Subcutaneous adipose tissue (tissue), 4 donors: ENCODE measurements around the gene SLC18A3. TPM values are rescaled to one million over a fixed set of nuclear protein-coding genes. Genes with fewer than 3 reads are reported as not detected.

Source experiments
- CTCF ChIP-seq: fragments of 450-650 bp; IDR thresholded peaks from one replicate; pipeline ENCODE4 v1.5.1; 2016; ENCODE audit warnings: low read depth, mild to moderate bottlenecking, control low read depth, antibody characterized with exemption, moderate library complexity
- total RNA-seq, 4 donors: library from RNA; depleted of rRNA; stranded (reverse); fragments of >200 nt; gene quantifications; one replicate each; pipeline ENCODE4 v1.1.0, GENCODE V29; 2016

The SLC18A3 gene
- total RNA-seq, 4 donors from 2014 or later = not detected

GRCh38 chr10:49608166-49609005, 1.7 kb upstream of the SLC18A3 start:
- TF ChIP-seq CTCF = no peak

- no peak for TF ChIP-seq CTCF
These were observed 1.2 kb upstream of the SLC18A3 start for GRCh38 chr10:49609006-49609282.

- TF ChIP-seq CTCF = no peak
These were observed 612 bp upstream of the SLC18A3 start for GRCh38 chr10:49609283-49610113.

GRCh38 chr10:49610458-49611165, 502 bp downstream of the SLC18A3 start:
- no peak for TF ChIP-seq CTCF

GRCh38 chr10:49611166-49611815, 1.2 kb downstream of the SLC18A3 start:
- no peak for TF ChIP-seq CTCF

- TF ChIP-seq CTCF = no peak
These were observed 1.9 kb downstream of the SLC18A3 start for GRCh38 chr10:49611816-49612512.
